Measurements from ENCODE around the gene HOXD12.

DNA sequence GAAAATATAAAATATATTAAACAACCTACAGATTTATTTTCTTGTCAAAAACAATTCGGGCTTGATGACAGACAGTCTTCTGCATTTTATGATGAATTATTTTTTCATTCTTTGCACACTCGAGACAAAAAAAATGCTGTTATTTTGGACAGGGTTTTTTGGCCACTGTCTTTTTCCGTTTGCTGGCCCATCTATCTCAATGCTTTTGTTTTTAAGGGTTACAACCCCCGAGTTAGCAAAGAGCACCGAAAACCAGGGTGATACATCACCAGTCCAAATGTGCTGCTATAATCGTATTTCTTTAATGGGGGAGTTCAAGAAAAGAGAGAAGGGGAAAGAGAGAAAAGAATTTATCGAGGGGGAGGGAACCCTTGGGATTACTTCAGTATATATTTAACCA lies 23.5 kb upstream of the HOXD12 start:
- TF ChIP-seq, protein P1, sequence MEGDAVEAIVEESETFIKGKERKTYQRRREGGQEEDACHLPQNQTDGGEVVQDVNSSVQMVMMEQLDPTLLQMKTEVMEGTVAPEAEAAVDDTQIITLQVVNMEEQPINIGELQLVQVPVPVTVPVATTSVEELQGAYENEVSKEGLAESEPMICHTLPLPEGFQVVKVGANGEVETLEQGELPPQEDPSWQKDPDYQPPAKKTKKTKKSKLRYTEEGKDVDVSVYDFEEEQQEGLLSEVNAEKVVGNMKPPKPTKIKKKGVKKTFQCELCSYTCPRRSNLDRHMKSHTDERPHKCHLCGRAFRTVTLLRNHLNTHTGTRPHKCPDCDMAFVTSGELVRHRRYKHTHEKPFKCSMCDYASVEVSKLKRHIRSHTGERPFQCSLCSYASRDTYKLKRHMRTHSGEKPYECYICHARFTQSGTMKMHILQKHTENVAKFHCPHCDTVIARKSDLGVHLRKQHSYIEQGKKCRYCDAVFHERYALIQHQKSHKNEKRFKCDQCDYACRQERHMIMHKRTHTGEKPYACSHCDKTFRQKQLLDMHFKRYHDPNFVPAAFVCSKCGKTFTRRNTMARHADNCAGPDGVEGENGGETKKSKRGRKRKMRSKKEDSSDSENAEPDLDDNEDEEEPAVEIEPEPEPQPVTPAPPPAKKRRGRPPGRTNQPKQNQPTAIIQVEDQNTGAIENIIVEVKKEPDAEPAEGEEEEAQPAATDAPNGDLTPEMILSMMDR (IDR thresholded peaks at IDR 0.05), result no peak
- TF ChIP-seq POLR2A (IDR thresholded peaks at IDR 0.05), result no peak

Measured in prostate gland (tissue), 2 donors.